ENCODE measurements around the gene SCGB1C1. TPM values are rescaled to one million over a fixed set of nuclear protein-coding genes. Genes with fewer than 3 reads are reported as not detected.

The SCGB1C1 gene
- polyA plus RNA-seq, 3 donors, result 0.48 to 1.9 TPM; not detected in 1

GRCh38 chr11:203056-203944 lies 10.4 kb downstream of the SCGB1C1 start:
- DNase-seq (ENCODE audit: extremely low read depth in 1 of 11, low read depth in 9 of 11, low spot score in 4 of 11), result no peak

- no peak for DNase-seq (ENCODE audit: extremely low read depth in 1 of 11, low read depth in 9 of 11, low spot score in 4 of 11)
These were observed 11.2 kb downstream of the SCGB1C1 start for GRCh38 chr11:203945-204586.

GRCh38 chr11:204587-205109 lies 11.8 kb downstream of the SCGB1C1 start:
- DNase-seq (ENCODE audit: extremely low read depth in 1 of 11, low read depth in 9 of 11, low spot score in 4 of 11), result no peak

- no peak for DNase-seq (ENCODE audit: extremely low read depth in 1 of 11, low read depth in 9 of 11, low spot score in 4 of 11)
These were observed 12.5 kb downstream of the SCGB1C1 start for GRCh38 chr11:205221-206001.

GRCh38 chr11:206002-206384 lies 13.1 kb downstream of the SCGB1C1 start:
- no peak for DNase-seq (ENCODE audit: extremely low read depth in 1 of 11, low read depth in 9 of 11, low spot score in 4 of 11)

GRCh38 chr11:206526-207207 lies 13.8 kb downstream of the SCGB1C1 start:
- peak in 1 of 11 donors; percentile 12 for DNase-seq (ENCODE audit: extremely low read depth in 1 of 11, low read depth in 9 of 11, low spot score in 4 of 11)

- DNase-seq (ENCODE audit: extremely low read depth in 1 of 11, low read depth in 9 of 11, low spot score in 4 of 11), result peak; percentile 83 to 97 (median 94)
These were observed 14.5 kb downstream of the SCGB1C1 start, which contains the start of the genes BET1L and RIC8A for GRCh38 chr11:207208-207862. BET1L (minus strand) TSS chr11:207399; CDS start chr11:207321, 78 bp downstream. RIC8A (plus strand) TSS chr11:207708; CDS start chr11:208855, 1,147 bp downstream.

GRCh38 chr11:207863-208180 lies 14.9 kb downstream of the SCGB1C1 start:
- peak in 6 of 11 donors; percentile 16 to 21 (median 18) for DNase-seq (ENCODE audit: extremely low read depth in 1 of 11, low read depth in 9 of 11, low spot score in 4 of 11)

- DNase-seq (ENCODE audit: extremely low read depth in 1 of 11, low read depth in 9 of 11, low spot score in 4 of 11), result peak; percentile 53 to 84 (median 70)
These were observed 15.5 kb downstream of the SCGB1C1 start for GRCh38 chr11:208181-208916.

- DNase-seq (ENCODE audit: extremely low read depth in 1 of 11, low read depth in 9 of 11, low spot score in 4 of 11), result no peak
These were observed 16.0 kb downstream of the SCGB1C1 start for GRCh38 chr11:208917-209260.

- no peak for DNase-seq (ENCODE audit: extremely low read depth in 1 of 11, low read depth in 9 of 11, low spot score in 4 of 11)
These were observed 16.6 kb downstream of the SCGB1C1 start for GRCh38 chr11:209275-210121.

GRCh38 chr11:210122-210802 lies 17.4 kb downstream of the SCGB1C1 start:
- no peak for DNase-seq (ENCODE audit: extremely low read depth in 1 of 11, low read depth in 9 of 11, low spot score in 4 of 11)

GRCh38 chr11:210803-211180 lies 17.9 kb downstream of the SCGB1C1 start:
- no peak for DNase-seq (ENCODE audit: extremely low read depth in 1 of 11, low read depth in 9 of 11, low spot score in 4 of 11)

- no peak for DNase-seq (ENCODE audit: extremely low read depth in 1 of 11, low read depth in 9 of 11, low spot score in 4 of 11)
These were observed 18.4 kb downstream of the SCGB1C1 start for GRCh38 chr11:211295-211694.

GRCh38 chr11:211741-212140 lies 18.9 kb downstream of the SCGB1C1 start:
- no peak for DNase-seq (ENCODE audit: extremely low read depth in 1 of 11, low read depth in 9 of 11, low spot score in 4 of 11)
